ENCODE measurements around the gene DRC1. TPM values are rescaled to one million over a fixed set of nuclear protein-coding genes. Genes with fewer than 3 reads are reported as not detected.

Gene DRC1
- total RNA-seq, 1 experiment from 2014 or later: not detected

GRCh38 chr2:26474261-26474785 is 72.6 kb downstream of the DRC1 start:
- no peak overlapping the region for H2BK120ac ChIP-seq (ENCODE audit: low read depth, low read length, poor library complexity, severe bottlenecking)
- H3K4ac ChIP-seq (ENCODE audit: low read depth, low read length): no peak overlapping the region
- no peak overlapping the region for H2BK15ac ChIP-seq (ENCODE audit: low read depth, low read length)
- no CpG with 5 or more reads among the region's 14 CpGs for WGBS (ENCODE audit: extremely low coverage, insufficient read length, low lambda C conversion rate)
- no peak overlapping the region for H3K4me2 ChIP-seq (ENCODE audit: insufficient read depth, insufficient read length, low read length)
- no peak overlapping the region for H2BK20ac ChIP-seq (ENCODE audit: low read depth, low read length, poor library complexity, severe bottlenecking)
- no peak for TF ChIP-seq CTCF (conservative IDR thresholded peaks at IDR 0.05)
- no peaks in the 10 kb centered on the region for H4K20me1 ChIP-seq (ENCODE audit: control insufficient read depth, insufficient read depth, insufficient read length)
- no peaks in the 10 kb centered on the region for H3K79me1 ChIP-seq (ENCODE audit: insufficient read depth, low read depth, low read length, poor library complexity, severe bottlenecking)
- no peak overlapping the region for H3K56ac ChIP-seq (ENCODE audit: insufficient read length, low read depth, low read length)
- no peaks in the 10 kb centered on the region for H3K23me2 ChIP-seq (ENCODE audit: insufficient read length, low read depth, low read length, poor library complexity, severe bottlenecking)
- no peak for DNase-seq
- peaks cover 0 to 4% of the 10 kb centered on the region in 2 experiments; a peak in 1 of 5 replicates for H3K9me3 Mint-ChIP-seq
- no peak overlapping the region for H3K18ac ChIP-seq (ENCODE audit: insufficient read length, low read depth, low read length)
- no peaks in the 10 kb centered on the region for H3K27me3 ChIP-seq (ENCODE audit: insufficient read depth, low read length)
- no peak overlapping the region for H3K4me3 Mint-ChIP-seq
- H3K79me2 ChIP-seq (ENCODE audit: insufficient read depth, low read length): no peaks in the 10 kb centered on the region
- H3K27ac Mint-ChIP-seq: no peak overlapping the region
- no peak overlapping the region for H3K14ac ChIP-seq (ENCODE audit: insufficient read depth, low read length)
- no peak overlapping the region for H4K8ac ChIP-seq (replicated peaks; ENCODE audit: insufficient read length, low read depth, low read length)
- no peak overlapping the region for H2AK5ac ChIP-seq (ENCODE audit: insufficient read length, low read length)
- H3K4me1 ChIP-seq (ENCODE audit: insufficient read depth, low read length): no peaks in the 10 kb centered on the region; the same call in 1 of the 2 replicates
- H3K9me3 ChIP-seq (ENCODE audit: control insufficient read depth, low read depth, low read length): no peaks in the 10 kb centered on the region
- H3K27ac ChIP-seq (ENCODE audit: insufficient read length, low read depth, low read length): no peak overlapping the region
- peaks cover 8 to 14% of the 10 kb centered on the region in 2 experiments for H3K4me1 Mint-ChIP-seq
- H3K9ac ChIP-seq (ENCODE audit: extremely low read depth, insufficient read length, low read length): no peak overlapping the region
- H3K36me3 Mint-ChIP-seq (ENCODE audit: insufficient read depth in 1 of 3, low read depth in 3 of 3): peaks cover 0 to 2% (median 0%) of the 10 kb centered on the region in 3 experiments; a peak in 2 of 7 replicates
- H2BK12ac ChIP-seq (ENCODE audit: insufficient read length, low read depth, low read length): no peak overlapping the region
- no peak overlapping the region for H3K23ac ChIP-seq (ENCODE audit: insufficient read length, low read depth, low read length)
- H4K5ac ChIP-seq (ENCODE audit: insufficient read length, low read depth, low read length): no peak overlapping the region
- H4K91ac ChIP-seq (ENCODE audit: insufficient read length, low read depth, low read length): no peak overlapping the region
- peaks cover 6% of the 10 kb centered on the region for H3K27me3 Mint-ChIP-seq (ENCODE audit: low read depth)
- no peak overlapping the region for H2AFZ ChIP-seq (ENCODE audit: low read length)
- H3T11ph ChIP-seq (ENCODE audit: low read length): no peak overlapping the region
- H2BK5ac ChIP-seq (ENCODE audit: insufficient read length, low read length): no peak overlapping the region
